HG03066 (cell line): ENCODE data around the gene USP12.

Experiments used
- ATAC-seq: cut with Tn5 transposase; IDR thresholded peaks from one replicate; pipeline ENCODE4 v1.9.1; 2021; ENCODE audit warnings: low read depth; ENCODE audit not compliant: unreplicated experiment

The USP12 gene

DNA sequence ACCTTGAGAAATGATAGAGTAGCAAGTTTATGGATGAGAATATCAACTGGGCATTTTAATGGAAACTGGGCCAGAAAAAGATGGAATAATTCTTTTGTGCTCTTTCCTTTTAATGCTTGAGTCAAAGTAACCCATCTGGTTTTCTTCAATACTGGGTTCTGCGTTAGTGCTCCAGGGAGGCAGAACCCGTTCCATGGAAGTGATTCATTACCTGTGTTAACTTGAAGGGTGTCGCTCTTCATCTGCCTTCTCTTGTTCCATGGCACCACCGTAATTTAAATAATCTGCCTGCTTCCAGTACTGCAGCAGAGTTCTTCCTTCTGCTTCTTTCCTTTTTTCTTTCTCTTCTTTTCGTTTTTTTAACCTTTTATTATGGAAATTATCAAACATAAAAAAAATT is 14.7 kb upstream of the USP12 start:
- ATAC-seq = no peak

DNA sequence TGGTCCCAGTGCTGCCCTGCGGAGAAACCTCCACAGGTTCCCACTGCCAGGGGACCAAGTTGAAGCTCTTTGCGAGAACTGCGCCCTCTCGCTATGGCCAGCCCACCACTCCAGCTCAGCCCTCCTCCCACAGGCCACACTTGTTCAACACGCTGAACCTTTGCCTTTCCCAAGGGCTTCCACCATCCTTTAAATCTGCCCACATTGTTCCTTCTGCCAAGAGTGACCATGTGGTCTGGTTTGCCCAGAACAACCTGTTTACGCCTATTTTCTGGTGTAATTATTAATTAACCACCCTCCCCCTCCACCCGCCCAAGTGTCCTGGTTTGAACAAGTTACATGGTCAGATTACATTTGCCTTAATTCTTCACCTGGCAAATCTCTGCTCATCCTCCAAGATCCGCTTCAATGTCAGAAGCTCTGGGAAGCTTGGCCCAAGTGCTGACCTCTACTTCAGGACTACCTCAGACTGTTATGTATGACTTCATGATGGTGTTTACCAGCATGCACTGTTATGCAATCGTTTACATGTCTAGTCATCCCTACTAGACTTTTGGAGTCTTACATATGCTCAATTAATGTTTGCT is 12.0 kb upstream of the USP12 start:
- ATAC-seq = no peak

DNA sequence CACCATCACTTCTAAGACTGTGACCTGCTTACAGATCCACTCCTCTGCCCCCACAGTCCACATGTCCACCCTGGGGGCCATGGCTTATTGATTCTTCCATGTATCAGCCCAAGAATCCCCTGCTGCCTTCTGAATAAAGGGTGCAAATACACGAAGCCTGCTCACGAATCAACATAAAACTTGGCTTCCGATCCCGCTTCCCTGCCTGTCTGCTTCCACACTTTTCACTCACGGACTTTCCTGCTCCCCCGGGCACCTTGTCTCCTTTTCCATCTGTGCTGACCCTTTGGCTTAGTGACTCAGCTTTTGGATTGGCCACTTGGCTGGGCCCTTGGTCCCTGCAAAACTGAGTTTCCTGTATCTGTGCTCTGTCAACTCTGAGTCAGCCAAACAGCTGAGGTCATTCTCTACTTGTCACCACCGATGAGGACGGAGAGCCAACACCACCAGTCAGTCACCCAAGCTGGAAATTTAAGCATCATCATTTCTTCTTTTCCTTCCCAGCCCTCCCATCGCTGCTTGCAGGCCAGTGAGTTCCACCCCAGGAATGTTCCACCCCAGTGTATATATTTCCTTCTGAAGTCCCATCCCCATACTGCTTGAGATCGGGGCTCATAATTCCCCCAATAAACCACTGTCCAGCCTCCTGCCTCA is 11.4 kb upstream of the USP12 start:
- ATAC-seq = no peak

DNA sequence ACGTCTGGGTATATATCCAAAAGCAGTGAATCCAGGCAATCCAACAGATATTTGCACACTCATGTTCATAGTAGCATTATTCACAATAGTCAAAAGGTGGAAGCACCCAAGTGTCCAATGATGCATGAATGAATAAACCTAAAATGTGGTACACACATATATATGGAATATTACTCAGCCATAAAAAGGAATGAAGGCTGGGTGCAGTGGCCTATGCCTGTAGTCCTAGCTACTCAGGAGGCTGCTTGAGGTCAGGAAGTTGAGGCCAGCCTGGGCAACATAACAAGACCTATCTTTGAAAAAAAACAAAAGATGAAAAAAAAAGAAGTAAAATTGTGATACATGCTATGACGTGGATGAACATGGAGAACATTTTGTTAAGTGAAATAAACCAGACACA is 10.4 kb upstream of the USP12 start:
- ATAC-seq = no peak

DNA sequence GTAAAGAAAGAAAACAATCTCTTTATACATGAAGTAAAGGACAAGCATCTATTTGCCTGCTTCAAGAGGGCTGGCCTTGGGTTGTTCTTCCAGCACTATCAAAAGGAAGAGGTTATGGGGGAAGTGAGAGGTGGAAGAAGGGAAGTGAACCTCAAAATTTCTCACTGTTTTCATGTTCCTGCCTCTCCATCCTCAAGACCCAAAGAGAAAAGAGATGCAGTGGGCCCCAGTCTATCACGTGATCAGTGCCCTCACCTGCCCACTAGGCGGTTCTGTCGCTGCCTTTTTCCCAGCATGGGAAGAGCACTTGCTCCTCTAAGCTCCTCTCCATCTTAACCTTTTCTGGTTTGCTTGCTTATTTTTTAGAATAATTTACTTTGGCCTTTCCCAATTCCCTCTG is 6.2 kb upstream of the USP12 start:
- ATAC-seq = no peak

GRCh38 chr13:27176470-27177410 is 5.1 kb upstream of the USP12 start:
- ATAC-seq = no peak

DNA sequence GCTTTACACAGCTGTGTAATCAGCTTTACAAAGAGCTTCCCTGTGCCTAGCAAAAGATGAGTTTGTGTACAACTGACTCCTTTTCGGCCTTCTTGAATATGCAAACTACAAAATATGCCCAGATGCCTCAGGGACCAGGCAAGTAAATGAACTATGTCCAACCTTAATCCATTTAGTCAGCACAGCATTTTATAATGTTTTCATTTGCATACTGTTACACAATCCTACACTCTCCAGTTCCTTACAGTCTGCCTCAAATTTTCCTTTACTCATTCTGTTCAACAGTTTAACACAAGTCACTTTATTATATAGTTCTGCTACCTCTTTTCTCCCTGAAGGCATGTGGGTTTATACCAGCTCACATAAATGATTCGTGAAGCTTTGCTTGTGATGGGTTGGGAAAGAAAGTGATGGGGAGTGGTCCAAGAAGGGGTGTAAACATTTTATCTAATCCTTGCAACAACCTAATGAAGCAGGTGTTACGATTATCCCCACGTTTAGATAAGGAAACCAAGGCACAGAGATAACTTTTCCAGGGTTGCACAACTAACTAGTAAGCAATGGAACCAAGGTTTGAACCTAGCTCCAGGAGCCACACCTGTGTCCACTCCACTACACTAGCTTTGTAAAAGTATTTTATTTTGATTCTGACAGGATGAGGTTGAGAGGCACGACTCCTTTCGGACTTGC is 3.3 kb upstream of the USP12 start:
- ATAC-seq = no peak

DNA sequence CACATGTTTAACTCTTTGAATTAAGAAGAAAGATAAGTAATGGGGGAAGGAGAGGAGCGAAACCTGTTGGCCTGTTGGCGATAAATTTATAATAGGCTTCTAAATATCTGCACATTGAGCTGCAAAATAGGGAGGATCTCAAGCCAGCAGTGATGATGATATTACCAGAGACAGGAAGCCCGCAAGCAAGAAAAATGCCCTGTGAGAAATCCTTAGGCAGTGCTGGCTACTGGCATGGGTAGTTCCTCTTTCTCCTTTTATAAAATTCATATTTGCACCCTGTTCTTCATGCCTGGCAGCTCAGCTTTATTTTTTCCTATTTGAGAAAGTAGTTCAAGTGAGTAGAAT is 858 bp upstream of the USP12 start:
- no peak for ATAC-seq

GRCh38 chr13:27171827-27172494 is 350 bp upstream of the USP12 start:
- peak; percentile 62 for ATAC-seq

- ATAC-seq = peak; percentile 1
These were observed 931 bp downstream of the USP12 start for GRCh38 chr13:27170516-27171243.

DNA sequence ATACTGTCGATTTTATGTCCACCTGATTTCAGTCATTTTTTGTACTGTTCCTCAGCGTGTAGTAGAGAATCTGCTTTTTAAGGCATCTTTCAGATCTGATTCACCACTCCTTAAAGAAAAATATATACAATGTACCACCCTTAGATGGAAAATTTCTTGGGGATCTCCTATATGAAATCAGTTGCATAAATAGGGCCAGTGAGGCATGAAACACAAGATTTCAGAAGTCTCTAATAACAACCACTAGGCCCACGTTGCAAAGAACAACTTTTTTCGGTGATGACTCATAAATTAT is 1.4 kb downstream of the USP12 start:
- ATAC-seq = peak; percentile 25

- ATAC-seq = no peak
These were observed 2.5 kb downstream of the USP12 start for GRCh38 chr13:27168906-27169657.

DNA sequence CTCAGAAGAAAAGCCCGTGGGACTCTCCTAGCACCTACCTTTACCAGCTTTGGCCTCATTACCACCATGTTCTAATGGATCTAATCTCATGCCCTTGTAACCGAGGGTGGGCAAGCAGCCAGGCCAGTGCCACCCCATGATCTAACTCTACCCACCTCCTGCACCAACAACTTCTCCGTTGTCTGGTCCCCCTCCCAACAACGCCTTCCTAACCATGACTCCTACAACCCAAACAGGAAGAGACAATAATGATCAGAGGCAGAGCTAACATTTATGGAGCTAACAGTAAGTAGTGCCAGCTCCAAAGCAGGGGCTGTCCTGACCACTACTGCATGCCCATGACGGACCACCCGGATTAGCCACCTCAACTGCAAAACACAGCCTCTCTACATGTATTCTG is 3.5 kb downstream of the USP12 start:
- no peak for ATAC-seq

- ATAC-seq = no peak
These were observed 5.3 kb downstream of the USP12 start for GRCh38 chr13:27166313-27166712.

GRCh38 chr13:27161980-27162379 is 9.6 kb downstream of the USP12 start:
- ATAC-seq = no peak

DNA sequence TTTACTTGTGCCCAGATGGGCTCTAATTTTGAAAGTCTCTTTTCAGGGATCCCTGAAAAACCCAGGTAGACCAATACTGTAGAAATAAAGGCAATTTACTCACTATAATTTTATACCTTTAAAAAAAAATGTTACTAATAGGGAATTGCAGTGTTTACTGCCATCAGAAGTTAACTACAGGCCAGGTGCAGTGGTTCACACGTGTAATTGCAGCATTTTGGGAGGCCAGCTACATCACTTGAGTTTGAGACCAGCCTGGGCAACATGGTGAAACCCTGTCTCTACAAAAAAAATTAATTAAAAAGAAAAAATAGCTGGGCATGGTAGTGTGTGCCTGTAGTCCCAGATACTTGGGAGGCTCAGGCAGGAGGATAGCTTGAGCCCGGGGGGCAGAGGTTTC is 10.2 kb downstream of the USP12 start:
- no peak for ATAC-seq

- ATAC-seq = no peak
These were observed 10.8 kb downstream of the USP12 start for GRCh38 chr13:27160657-27161295.

- ATAC-seq = no peak
These were observed 11.6 kb downstream of the USP12 start for GRCh38 chr13:27159806-27160563.
